ENCODE results near the gene SEC61A1. TPM values are rescaled to one million over a fixed set of nuclear protein-coding genes. Genes with fewer than 3 reads are reported as not detected.

Gene SEC61A1
- total RNA-seq = 100 to 1,000 TPM; 104 to 218 (median 165) TPM

DNA sequence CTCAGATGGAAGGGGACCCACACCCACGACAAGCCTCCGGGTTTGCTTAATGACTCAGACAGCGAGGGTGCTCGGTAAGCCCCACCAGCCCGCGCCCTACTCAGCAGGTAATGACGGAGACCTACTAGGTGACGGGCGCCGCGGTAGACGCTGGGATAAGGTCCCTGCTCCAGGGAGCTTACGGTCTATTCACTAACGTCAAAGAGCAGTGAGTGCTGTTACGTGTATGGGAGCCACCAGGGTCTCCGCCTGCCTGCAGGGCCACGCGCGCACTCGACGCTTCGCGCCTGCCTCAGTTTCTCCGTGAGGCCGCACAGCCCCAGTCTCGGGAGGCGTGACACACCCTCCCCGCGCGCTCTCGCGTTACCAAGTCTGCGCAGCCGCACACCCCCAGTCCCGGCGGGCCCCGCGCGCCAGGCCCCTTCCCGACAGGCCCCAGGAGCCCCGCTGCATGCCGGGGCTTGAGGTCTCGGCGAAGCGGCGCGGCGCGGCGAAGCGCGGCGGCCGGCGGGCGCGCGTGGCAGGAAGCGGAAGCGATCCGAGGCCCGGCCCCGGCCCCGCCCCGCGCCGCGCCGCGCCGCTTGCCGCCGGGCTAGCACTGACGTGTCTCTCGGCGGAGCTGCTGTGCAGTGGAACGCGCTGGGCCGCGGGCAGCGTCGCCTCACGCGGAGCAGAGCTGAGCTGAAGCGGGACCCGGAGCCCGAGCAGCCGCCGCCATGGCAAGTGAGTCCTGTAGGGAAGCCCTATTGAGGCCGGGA, at the start of gene SEC61A1:
TSS of gene SEC61A1 (plus strand) at position 601 of the 758 bp plus-strand sequence. CDS start at position 717, 116 bp downstream.
- TF ChIP-seq POLR2A (IDR thresholded peaks at IDR 0.05) (peak; percentile 10 to 88), CTCF (IDR thresholded peaks at IDR 0.05) (peak in 1 of 6 experiments; percentile 9)
- DNase-seq = peak; percentile 93 to 95
- H3K27me3 ChIP-seq = no peaks in the 10 kb centered on the region
- WGBS, 2 donors = 0 to 1% methylated on average over 13 to 33 of the region's 90 CpGs
- H3K27ac ChIP-seq = peak within 1 kb of the TSS; percentile 79 to 89 (median 83)
- peaks cover 22 to 34% of the 10 kb centered on the region in 2 donors for H3K4me1 ChIP-seq
- intact Hi-C loops (cut with DNase I) = no loop called here
- no peaks in the 10 kb centered on the region for H3K9me3 ChIP-seq
- peaks cover 14 to 15% of the 10 kb centered on the region in 2 donors for H3K36me3 ChIP-seq
- peak within 1 kb of the TSS; percentile 66 to 95 (median 93) for H3K4me3 ChIP-seq (replicated peaks in 1 of 3)

DNA sequence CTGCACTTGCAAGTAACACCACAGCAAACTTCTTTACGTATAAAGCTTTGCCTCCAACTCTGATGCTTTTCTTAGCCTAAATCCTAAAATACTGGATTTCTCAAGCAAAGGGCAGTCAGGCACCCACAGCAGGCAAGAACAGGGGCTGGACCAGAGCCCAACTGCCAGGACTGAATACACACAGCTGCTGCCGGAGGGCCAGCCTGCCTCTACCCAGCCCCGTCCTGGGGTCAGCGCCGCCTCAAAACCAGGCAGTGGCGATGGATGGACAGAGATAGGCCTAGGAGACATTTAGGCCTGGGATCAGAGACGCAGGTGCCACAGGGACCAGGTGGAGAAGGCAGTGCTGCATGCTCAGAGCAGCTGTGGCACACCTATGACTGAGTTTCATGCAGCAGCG, 47.6 kb upstream of the SEC61A1 start:
- TF ChIP-seq CTCF (IDR thresholded peaks at IDR 0.05) = no peak
- TF ChIP-seq POLR2A (IDR thresholded peaks at IDR 0.05) = no peak
- Histone ChIP-seq H3K27me3 (no peaks in the 10 kb centered on the region), H3K27ac (no peak overlapping the region), H3K4me1 (no peaks in the 10 kb centered on the region), H3K9me3 (no peaks in the 10 kb centered on the region), H3K36me3 (no peaks in the 10 kb centered on the region), H3K4me3 (replicated peaks in 1 of 3) (no peak overlapping the region)
- intact Hi-C loops (cut with DNase I) = no loop called here
- WGBS, 2 donors = 81 to 88% methylated on average over 4 to 8 of the region's 8 CpGs
- DNase-seq = no peak

DNA sequence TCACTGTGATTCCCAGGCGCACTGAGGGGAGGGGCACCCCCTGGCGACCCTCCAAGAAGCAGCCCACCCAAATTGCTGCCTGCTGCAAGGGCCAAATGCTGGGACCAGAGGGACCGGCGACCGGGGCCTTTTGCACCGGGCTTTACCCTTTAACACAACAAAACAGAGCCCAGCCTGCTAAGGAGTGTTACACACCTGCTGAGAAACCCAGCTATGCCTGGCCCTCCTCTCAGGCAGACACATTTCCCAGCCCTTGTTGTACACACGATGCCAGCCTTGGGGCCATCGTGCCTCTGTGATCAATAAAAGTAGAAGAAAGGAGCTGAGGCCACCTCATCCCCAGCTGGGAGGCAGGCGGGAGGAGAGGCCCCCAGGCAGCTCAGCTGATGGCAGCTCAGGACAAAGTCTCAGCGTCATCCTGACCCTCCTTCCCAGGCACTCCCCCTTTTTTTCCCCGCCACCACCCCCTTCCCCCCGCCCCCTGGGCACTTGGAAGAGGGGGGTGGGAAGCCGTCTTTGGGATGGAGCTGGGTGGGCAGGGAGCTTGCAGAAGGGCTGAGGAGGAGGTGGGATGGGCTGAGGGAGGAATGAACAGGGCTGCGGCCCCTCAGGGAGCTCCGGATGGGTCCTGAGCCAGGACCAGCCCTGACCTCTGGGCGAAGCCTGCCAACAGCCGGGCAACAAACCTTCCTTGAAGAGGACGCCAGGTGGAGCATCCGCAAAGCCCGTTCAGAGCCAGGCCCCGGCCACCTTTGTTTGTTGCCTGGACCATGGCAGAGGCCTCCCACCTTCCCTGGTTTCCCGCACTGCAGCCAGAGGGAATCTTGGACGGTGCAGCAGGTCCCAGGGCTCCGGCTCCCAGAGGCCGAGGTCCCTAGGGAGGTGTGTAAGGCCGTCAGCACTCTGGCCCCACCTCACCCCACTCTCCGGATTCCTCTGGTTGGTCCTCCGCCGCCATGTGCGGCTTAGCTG, 45.9 kb upstream of the SEC61A1 start:
- no peak overlapping the region for H3K27ac ChIP-seq
- no peak overlapping the region for H3K4me3 ChIP-seq (replicated peaks in 1 of 3)
- 40 to 46% methylated on average over 23 to 27 of the region's 30 CpGs for WGBS, 2 donors
- H3K27me3 ChIP-seq = no peaks in the 10 kb centered on the region
- no peaks in the 10 kb centered on the region for H3K9me3 ChIP-seq
- intact Hi-C loops (cut with DNase I) = no loop called here
- H3K36me3 ChIP-seq = no peaks in the 10 kb centered on the region
- TF ChIP-seq POLR2A (IDR thresholded peaks at IDR 0.05) (no peak), CTCF (IDR thresholded peaks at IDR 0.05) (no peak)
- H3K4me1 ChIP-seq = no peaks in the 10 kb centered on the region
- DNase-seq = no peak

GRCh38 chr3:128007033-128007424, 45.2 kb upstream of the SEC61A1 start:
- Histone ChIP-seq H3K36me3 (no peaks in the 10 kb centered on the region), H3K4me1 (no peaks in the 10 kb centered on the region), H3K27me3 (no peaks in the 10 kb centered on the region), H3K4me3 (replicated peaks in 1 of 3) (no peak overlapping the region), H3K9me3 (no peaks in the 10 kb centered on the region), H3K27ac (no peak overlapping the region)
- DNase-seq = no peak
- TF ChIP-seq CTCF (IDR thresholded peaks at IDR 0.05) (no peak), POLR2A (IDR thresholded peaks at IDR 0.05) (no peak)
- intact Hi-C loops (cut with DNase I) = no loop called here
- WGBS, 2 donors = 36 to 54% methylated on average over 11 of the region's 11 CpGs
